ENCODE results near the gene DBNL. TPM values are rescaled to one million over a fixed set of nuclear protein-coding genes. Genes with fewer than 3 reads are reported as not detected.
"Not testable (repeated sequence)": the region's sequence is repeated elsewhere in the genome, so short reads cannot be mapped to it uniquely, and the experiment has no call there.

The DBNL gene
- total and polyA plus RNA-seq, 4 donors: 26.1 to 60.2 (median 41.5) TPM

- H3K4me3 ChIP-seq (ENCODE audit: low read depth in 1 of 3, low read length in 3 of 3); H3K9ac ChIP-seq (ENCODE audit: low read depth in 1 of 2, low read length in 2 of 2); H3K27me3 ChIP-seq (ENCODE audit: control insufficient read depth in 4 of 4, insufficient read depth in 4 of 4, low read length in 3 of 4); DNase-seq (ENCODE audit: low spot score); H3K9me3 ChIP-seq (ENCODE audit: control insufficient read depth in 4 of 4, low read length in 3 of 4); H3K36me3 ChIP-seq (ENCODE audit: control insufficient read depth in 4 of 4, insufficient read depth in 3 of 4, low read depth in 1 of 4, low read length in 3 of 4); H3K27ac ChIP-seq (ENCODE audit: low read depth in 1 of 2, low read length in 2 of 2); H3K4me1 ChIP-seq (ENCODE audit: control insufficient read depth in 4 of 4, insufficient read depth in 4 of 4, low read length in 3 of 4): not testable (repeated sequence)
- WGBS: 93% methylated on average over 4 of the region's 5 CpGs
Measured at GRCh38 chr7:44030029-44030428, 14.5 kb upstream of the DBNL start.

DNA sequence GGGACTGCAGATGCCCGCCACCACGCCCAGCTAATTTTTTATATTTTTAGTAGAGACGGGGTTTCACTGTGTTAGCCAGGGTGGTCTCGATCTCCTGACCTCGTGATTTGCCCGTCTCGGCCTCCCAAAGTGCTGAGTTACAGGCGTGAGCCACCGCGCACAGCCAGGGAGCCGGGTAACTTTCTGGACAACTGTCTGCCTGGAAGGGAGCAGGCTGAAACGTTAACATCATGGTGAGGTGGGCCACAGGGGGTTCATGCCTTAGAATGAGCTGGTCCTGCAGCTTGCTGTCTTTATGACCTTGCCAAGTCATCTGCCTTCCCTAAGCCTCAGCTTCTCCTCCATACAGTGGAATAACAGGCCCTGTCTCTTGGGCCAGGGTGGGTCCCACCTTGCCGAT is 13.2 kb upstream of the DBNL start:
- H3K27me3 ChIP-seq (ENCODE audit: control insufficient read depth in 4 of 4, insufficient read depth in 4 of 4, low read length in 3 of 4); H3K4me1 ChIP-seq (ENCODE audit: control insufficient read depth in 4 of 4, insufficient read depth in 4 of 4, low read length in 3 of 4); H3K9ac ChIP-seq (ENCODE audit: low read depth in 1 of 2, low read length in 2 of 2); DNase-seq (ENCODE audit: low spot score); H3K36me3 ChIP-seq (ENCODE audit: control insufficient read depth in 4 of 4, insufficient read depth in 3 of 4, low read depth in 1 of 4, low read length in 3 of 4); H3K27ac ChIP-seq (ENCODE audit: low read depth in 1 of 2, low read length in 2 of 2); H3K4me3 ChIP-seq (ENCODE audit: low read depth in 1 of 3, low read length in 3 of 3); H3K9me3 ChIP-seq (ENCODE audit: control insufficient read depth in 4 of 4, low read length in 3 of 4): not testable (repeated sequence)
- 94% methylated on average over 12 of the region's 13 CpGs for WGBS

DNA sequence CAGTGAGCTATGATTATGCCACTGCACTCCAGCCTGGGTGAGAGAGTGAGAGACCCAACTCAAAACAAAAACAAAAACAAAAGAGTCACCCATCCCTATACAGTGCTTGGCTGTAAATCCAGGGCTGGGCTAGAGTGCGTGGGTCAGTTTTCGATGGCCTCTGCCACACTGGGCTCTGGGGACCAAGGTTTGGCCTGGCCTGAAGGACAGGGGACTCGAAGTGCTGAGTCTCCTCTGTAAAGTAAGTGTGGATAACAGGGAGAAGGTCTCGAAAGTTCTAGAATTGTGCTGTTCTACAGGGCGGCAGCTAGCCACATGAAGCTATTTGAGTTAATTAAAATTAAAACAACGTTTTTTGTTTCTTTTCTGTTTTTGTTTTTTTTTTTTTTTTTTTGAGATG is 12.5 kb upstream of the DBNL start:
- not testable (repeated sequence) for H3K27ac ChIP-seq (ENCODE audit: low read depth in 1 of 2, low read length in 2 of 2); H3K9ac ChIP-seq (ENCODE audit: low read depth in 1 of 2, low read length in 2 of 2); H3K4me3 ChIP-seq (ENCODE audit: low read depth in 1 of 3, low read length in 3 of 3); H3K36me3 ChIP-seq (ENCODE audit: control insufficient read depth in 4 of 4, insufficient read depth in 3 of 4, low read depth in 1 of 4, low read length in 3 of 4); H3K27me3 ChIP-seq (ENCODE audit: control insufficient read depth in 4 of 4, insufficient read depth in 4 of 4, low read length in 3 of 4); H3K9me3 ChIP-seq (ENCODE audit: control insufficient read depth in 4 of 4, low read length in 3 of 4); DNase-seq (ENCODE audit: low spot score); H3K4me1 ChIP-seq (ENCODE audit: control insufficient read depth in 4 of 4, insufficient read depth in 4 of 4, low read length in 3 of 4)
- WGBS: 92% methylated on average over 6 of the region's 6 CpGs

DNA sequence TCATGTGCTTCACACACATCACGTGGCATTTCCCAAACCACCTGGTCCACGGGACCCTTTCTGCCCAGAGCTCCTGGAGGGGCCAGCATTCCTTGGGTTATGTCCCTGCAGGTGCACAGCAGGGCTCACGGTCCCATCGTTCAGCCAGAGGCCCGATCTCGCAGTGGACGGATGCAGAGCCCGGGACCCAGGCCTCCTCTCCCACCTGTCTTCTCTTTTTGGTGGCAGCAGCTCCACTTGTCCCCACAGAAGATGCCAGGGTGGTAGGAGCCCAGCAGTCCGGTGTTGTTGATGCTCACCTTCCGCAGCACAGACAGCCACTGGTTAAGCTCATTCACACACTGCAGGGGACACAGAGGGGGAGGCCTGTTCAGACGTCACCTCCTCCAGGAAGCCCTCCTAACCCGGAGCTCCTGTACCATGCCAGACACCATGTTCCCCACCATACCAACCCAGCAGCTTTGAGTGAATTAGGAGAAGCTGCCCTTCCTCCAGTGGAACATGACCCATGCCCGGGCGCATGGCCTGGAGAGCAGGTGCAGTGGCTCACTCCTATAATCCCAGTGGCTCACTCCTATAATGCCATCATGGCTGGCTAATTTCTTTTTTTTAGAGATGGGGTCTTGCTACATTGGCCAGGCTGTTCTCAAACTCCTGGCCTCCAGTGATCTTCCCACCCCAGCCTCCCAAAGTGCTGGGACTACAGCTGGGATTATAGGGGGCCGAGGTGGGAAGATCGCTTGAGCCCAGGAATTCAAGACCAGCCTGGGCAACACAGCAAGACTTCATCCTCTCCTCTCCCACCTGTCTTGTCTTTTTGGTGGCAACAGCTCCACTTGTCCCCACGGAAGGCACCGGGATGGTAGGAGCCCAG is 10.3 kb upstream of the DBNL start:
- not testable (repeated sequence) for H3K36me3 ChIP-seq (ENCODE audit: control insufficient read depth in 4 of 4, insufficient read depth in 3 of 4, low read depth in 1 of 4, low read length in 3 of 4); H3K27ac ChIP-seq (ENCODE audit: low read depth in 1 of 2, low read length in 2 of 2); H3K27me3 ChIP-seq (ENCODE audit: control insufficient read depth in 4 of 4, insufficient read depth in 4 of 4, low read length in 3 of 4); H3K4me1 ChIP-seq (ENCODE audit: control insufficient read depth in 4 of 4, insufficient read depth in 4 of 4, low read length in 3 of 4); H3K4me3 ChIP-seq (ENCODE audit: low read depth in 1 of 3, low read length in 3 of 3); DNase-seq (ENCODE audit: low spot score); H3K9me3 ChIP-seq (ENCODE audit: control insufficient read depth in 4 of 4, low read length in 3 of 4); H3K9ac ChIP-seq (ENCODE audit: low read depth in 1 of 2, low read length in 2 of 2)
- WGBS: 96% methylated on average over 17 of the region's 18 CpGs

DNA sequence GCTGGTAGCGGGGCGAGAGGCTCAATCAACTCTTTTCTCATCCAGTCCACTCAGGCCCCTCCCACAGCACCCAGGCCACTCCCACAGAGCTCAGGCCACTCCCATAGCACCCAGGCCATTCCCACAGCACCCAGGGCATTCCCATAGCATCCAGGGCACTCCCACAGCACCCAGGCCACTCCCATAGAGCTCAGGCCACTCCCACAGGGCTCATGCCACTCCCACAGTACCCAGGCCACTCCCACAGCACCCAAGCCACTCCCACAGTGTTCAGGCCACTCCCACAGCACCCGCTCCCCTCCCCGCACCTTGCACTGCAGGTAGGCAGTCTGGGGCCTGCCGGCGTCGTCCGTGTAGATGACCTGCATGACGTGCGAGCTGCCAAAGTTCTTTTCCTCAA is 8.1 kb upstream of the DBNL start:
- not testable (repeated sequence) for H3K36me3 ChIP-seq (ENCODE audit: control insufficient read depth in 4 of 4, insufficient read depth in 3 of 4, low read depth in 1 of 4, low read length in 3 of 4); H3K27me3 ChIP-seq (ENCODE audit: control insufficient read depth in 4 of 4, insufficient read depth in 4 of 4, low read length in 3 of 4); H3K9me3 ChIP-seq (ENCODE audit: control insufficient read depth in 4 of 4, low read length in 3 of 4); H3K4me1 ChIP-seq (ENCODE audit: control insufficient read depth in 4 of 4, insufficient read depth in 4 of 4, low read length in 3 of 4); DNase-seq (ENCODE audit: low spot score); H3K27ac ChIP-seq (ENCODE audit: low read depth in 1 of 2, low read length in 2 of 2); H3K4me3 ChIP-seq (ENCODE audit: low read depth in 1 of 3, low read length in 3 of 3); H3K9ac ChIP-seq (ENCODE audit: low read depth in 1 of 2, low read length in 2 of 2)
- WGBS: 79% methylated on average over 10 of the region's 10 CpGs

DNA sequence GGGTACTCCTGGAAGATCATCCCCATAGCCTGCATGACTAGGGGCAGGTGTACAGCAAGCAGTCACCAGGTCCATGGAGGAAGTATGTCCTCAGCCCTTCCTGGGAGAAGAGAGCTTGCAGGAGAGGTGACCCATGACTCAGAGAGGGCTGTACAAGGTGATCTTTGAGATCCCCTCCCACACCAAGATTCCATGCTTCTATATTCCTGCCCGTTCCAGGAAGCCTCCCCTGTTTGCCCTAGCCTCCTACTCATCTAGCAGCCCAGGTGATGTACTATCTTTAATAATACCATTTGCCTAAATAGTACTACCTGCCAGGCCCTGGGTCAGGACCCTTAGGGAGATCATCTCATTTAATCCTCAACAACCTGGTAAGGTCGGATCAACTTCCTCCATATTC is 6.6 kb upstream of the DBNL start:
- H3K9me3 ChIP-seq (ENCODE audit: control insufficient read depth in 4 of 4, low read length in 3 of 4); H3K27me3 ChIP-seq (ENCODE audit: control insufficient read depth in 4 of 4, insufficient read depth in 4 of 4, low read length in 3 of 4); H3K4me1 ChIP-seq (ENCODE audit: control insufficient read depth in 4 of 4, insufficient read depth in 4 of 4, low read length in 3 of 4); H3K4me3 ChIP-seq (ENCODE audit: low read depth in 1 of 3, low read length in 3 of 3); H3K36me3 ChIP-seq (ENCODE audit: control insufficient read depth in 4 of 4, insufficient read depth in 3 of 4, low read depth in 1 of 4, low read length in 3 of 4); H3K27ac ChIP-seq (ENCODE audit: low read depth in 1 of 2, low read length in 2 of 2); H3K9ac ChIP-seq (ENCODE audit: low read depth in 1 of 2, low read length in 2 of 2); DNase-seq (ENCODE audit: low spot score): not testable (repeated sequence)
- 88% methylated on average over 2 of the region's 2 CpGs for WGBS

DNA sequence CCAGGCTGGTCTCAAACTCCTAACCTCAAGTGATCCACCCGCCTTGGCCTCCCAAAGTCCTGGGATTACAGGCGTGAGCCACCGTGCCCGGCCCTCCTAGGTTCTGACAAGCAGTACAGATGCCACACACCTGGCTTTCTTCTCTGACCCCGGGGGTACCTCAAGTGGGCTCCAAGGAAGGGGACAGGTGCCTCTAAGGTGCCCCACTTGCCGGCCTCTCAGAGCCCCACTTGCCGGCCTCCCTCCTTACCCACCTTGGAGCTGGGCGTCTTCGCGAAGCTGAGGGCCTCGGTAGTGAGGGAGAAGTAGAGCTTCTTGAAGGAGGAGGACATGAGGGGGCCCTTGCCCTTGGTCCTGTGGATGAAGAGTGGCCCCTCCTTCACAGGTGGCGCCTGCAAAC is 5.9 kb upstream of the DBNL start:
- DNase-seq (ENCODE audit: low spot score); H3K9ac ChIP-seq (ENCODE audit: low read depth in 1 of 2, low read length in 2 of 2); H3K36me3 ChIP-seq (ENCODE audit: control insufficient read depth in 4 of 4, insufficient read depth in 3 of 4, low read depth in 1 of 4, low read length in 3 of 4); H3K27ac ChIP-seq (ENCODE audit: low read depth in 1 of 2, low read length in 2 of 2); H3K4me3 ChIP-seq (ENCODE audit: low read depth in 1 of 3, low read length in 3 of 3); H3K9me3 ChIP-seq (ENCODE audit: control insufficient read depth in 4 of 4, low read length in 3 of 4); H3K4me1 ChIP-seq (ENCODE audit: control insufficient read depth in 4 of 4, insufficient read depth in 4 of 4, low read length in 3 of 4); H3K27me3 ChIP-seq (ENCODE audit: control insufficient read depth in 4 of 4, insufficient read depth in 4 of 4, low read length in 3 of 4): not testable (repeated sequence)
- 56% methylated on average over 7 of the region's 12 CpGs for WGBS

Measured in liver (tissue), 9 donors.